Activated naive CD8-positive, alpha-beta T cell treated with anti-CD3 and anti-CD28 coated beads, Interleukin-2, amount 50 U/mL, for 24 hours (primary cell): ENCODE measurements around the gene C2orf68.
A peak's percentile ranks its signal among the peaks of the same experiment; 100 is the strongest.
"Not testable (repeated sequence)": the region's sequence is repeated elsewhere in the genome, so short reads cannot be mapped to it uniquely, and the experiment has no call there.

Experiments used
- ATAC-seq: fragments of 150-1000 bp; cut with Tn5 transposase; one replicate; pipeline ENCODE4 v1.10.0; 2021
- DNase-seq: peaks from one replicate; pipeline ENCODE4 v3.0.0; 2021
- H3K27ac Mint-ChIP-seq: one replicate; pipeline ENCODE4 v1.8.0; 2021; ENCODE audit warnings: mild to moderate bottlenecking, mixed read lengths
- H3K27me3 Mint-ChIP-seq: one replicate; pipeline ENCODE4 v1.8.0; 2021; ENCODE audit warnings: mixed read lengths
- H3K36me3 Mint-ChIP-seq: one replicate; pipeline ENCODE4 v1.8.0; 2021; ENCODE audit warnings: low read depth, mixed read lengths
- H3K4me1 Mint-ChIP-seq: one replicate; pipeline ENCODE4 v1.8.0; 2021; ENCODE audit warnings: mixed read lengths
- H3K4me3 Mint-ChIP-seq: one replicate; pipeline ENCODE4 v1.8.0; 2021; ENCODE audit warnings: mild to moderate bottlenecking, moderate library complexity, mixed read lengths
- H3K9me3 Mint-ChIP-seq: one replicate; pipeline ENCODE4 v1.8.0; 2021; ENCODE audit warnings: mixed read lengths

The C2orf68 gene

DNA sequence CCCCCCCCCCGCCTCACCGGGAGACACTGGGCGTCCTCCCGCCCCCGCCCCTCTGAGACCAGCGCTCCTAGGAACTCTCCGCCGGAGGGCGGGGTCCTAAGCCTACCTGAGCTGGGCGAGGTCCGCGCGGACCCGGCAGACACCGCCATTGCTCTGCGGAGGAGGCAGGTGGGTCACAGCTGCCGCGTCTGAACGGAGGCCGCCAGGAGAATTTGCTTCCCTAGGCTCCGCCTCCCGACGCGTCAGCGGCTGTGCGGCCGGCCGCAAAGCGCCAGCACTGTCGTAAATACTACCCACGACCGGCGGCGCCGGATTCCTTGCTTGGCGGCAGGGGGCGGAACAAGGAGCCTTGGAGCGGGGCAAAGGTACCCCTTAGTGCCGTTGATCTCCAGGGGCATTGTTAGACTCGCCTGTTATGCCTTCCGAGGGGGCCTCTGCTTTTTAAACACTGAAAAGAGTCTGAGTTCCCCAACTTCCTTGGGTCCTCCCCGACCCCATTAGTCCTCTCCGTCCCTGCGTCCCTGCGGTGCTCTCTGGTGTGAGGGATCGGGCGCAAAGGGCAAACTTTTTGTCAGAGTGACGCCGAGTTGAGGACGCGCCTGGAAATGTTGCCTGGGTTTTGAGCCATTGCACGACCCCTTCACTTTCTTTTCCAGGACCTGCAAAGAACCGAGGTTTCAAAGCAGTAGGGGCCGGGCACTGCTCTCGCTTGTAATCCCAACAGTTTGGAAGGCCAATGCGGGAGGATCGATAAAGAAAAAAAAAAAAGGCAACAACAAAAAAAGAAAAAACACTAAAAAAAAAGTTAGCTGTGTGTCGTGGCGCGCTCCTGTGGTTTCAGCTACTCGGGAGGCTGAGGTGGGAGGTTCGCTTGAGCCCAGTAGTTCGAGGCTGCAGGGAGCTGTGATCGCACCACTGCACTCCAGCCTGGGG lies 50.3 kb downstream of the C2orf68 start, which contains the start of gene GGCX:
GGCX (minus strand) TSS at position 214 of the 933 bp plus-strand sequence; CDS start at position 149, 65 bp downstream.
- peak; percentile 97 for DNase-seq
- peak within 1 kb of the TSS; percentile 94 for H3K27ac Mint-ChIP-seq
- H3K36me3 Mint-ChIP-seq = peaks cover 7% of the 10 kb centered on the region
- H3K9me3 Mint-ChIP-seq = no peaks in the 10 kb centered on the region
- no peaks in the 10 kb centered on the region for H3K27me3 Mint-ChIP-seq
- peak within 1 kb of the TSS; percentile 94 for H3K4me3 Mint-ChIP-seq
- peaks cover 43% of the 10 kb centered on the region for H3K4me1 Mint-ChIP-seq
- peak; percentile 96 for ATAC-seq

DNA sequence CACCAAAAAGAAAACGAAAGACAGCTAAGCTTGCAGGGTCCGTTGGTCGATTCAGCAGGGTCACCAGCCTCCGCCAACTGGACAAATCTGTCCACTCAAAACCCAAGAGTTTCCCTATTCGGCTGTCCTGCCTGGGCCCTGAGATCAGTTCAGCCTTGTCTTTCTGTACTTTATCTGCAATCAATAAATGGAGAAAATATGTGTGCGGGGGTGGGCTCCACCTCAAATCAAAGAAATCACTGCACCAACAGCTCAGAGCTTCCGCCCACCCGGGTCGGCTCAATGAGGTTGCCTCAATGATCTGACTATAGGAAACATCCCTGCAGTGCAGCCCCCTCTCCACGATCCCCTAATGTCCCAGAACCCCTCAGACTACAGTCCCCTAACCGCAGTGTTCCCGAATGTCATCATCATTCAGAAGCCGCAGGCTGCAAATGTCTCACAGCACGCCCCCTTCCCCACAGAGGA lies 51.0 kb downstream of the C2orf68 start:
- Mint-ChIP-seq H3K27me3 (no peaks in the 10 kb centered on the region), H3K4me3 (peak overlapping the region; percentile 94), H3K27ac (peak overlapping the region; percentile 94), H3K9me3 (no peaks in the 10 kb centered on the region), H3K4me1 (peaks cover 44% of the 10 kb centered on the region), H3K36me3 (peaks cover 8% of the 10 kb centered on the region)
- ATAC-seq (peak; percentile 7), DNase-seq (peak; percentile 42)

DNA sequence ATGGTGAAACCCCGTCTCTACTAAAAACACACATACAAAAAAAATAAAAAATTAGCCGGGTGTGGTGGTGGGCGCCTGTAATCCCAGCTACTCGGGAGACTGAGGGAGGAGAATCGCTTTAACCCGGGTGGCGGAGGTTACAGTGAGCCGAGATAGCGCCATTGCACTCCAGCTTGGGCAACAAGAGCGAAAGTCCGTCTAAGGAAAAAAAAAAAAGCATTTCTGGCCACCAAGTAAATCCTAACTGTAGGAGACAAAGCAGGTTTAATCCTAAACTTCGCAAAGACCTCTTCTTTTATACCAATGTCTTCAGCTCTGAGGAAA lies 51.5 kb downstream of the C2orf68 start:
- not testable (repeated sequence) for ATAC-seq, H3K27me3 Mint-ChIP-seq, H3K9me3 Mint-ChIP-seq, DNase-seq
- Mint-ChIP-seq H3K27ac (peak overlapping the region; percentile 94), H3K4me1 (peaks cover 45% of the 10 kb centered on the region), H3K4me3 (peak overlapping the region; percentile 94), H3K36me3 (peaks cover 11% of the 10 kb centered on the region)

DNA sequence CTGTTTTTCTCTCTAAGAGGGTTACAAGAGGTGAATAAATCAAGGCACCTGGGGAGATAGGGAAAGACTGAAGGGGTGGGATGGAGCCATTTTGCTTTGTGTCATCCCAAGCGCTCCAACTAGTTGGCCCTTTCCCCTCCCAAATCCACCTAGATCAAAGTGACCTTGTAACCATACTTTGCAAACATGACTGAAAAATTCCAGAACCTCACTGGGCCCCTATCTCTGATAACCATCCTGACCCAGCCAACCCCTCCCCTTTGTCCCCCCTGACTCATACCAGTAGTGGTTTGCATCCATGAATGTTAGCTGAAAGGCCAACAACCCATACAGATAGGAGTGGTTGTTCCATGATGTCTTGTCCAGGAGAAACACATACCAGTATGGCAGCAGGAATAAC lies 53.7 kb downstream of the C2orf68 start:
- peaks cover 38% of the 10 kb centered on the region for H3K4me1 Mint-ChIP-seq
- DNase-seq = no peak
- H3K9me3 Mint-ChIP-seq = no peaks in the 10 kb centered on the region
- H3K36me3 Mint-ChIP-seq = peaks cover 18% of the 10 kb centered on the region
- H3K27me3 Mint-ChIP-seq = no peaks in the 10 kb centered on the region
- H3K4me3 Mint-ChIP-seq = no peak overlapping the region
- no peak for ATAC-seq
- peak overlapping the region; percentile 51 for H3K27ac Mint-ChIP-seq

DNA sequence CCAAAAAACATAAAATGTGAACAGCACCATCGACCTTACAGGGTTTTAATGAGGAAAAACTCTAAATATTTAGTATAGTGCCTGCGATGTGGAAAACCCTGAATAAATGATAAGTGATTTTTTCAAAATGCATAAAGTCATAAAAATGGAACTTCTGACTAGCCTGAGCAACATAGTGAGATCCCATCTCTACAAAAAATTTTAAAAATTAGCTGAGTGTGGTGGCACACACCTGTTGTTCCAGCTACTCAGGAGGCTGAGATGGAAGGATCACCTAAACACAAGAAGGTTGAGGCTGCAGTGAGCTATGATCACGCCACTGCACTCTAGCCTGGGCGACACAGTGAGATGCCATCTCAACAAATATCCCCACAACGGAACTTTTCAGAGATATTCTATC lies 54.7 kb downstream of the C2orf68 start:
- no peaks in the 10 kb centered on the region for H3K27me3 Mint-ChIP-seq
- peaks cover 34% of the 10 kb centered on the region for H3K4me1 Mint-ChIP-seq
- no peak overlapping the region for H3K27ac Mint-ChIP-seq
- ATAC-seq (no peak), DNase-seq (no peak)
- H3K36me3 Mint-ChIP-seq = peaks cover 25% of the 10 kb centered on the region
- no peaks in the 10 kb centered on the region for H3K9me3 Mint-ChIP-seq
- no peak overlapping the region for H3K4me3 Mint-ChIP-seq
